Measurements from ENCODE around the gene ZNF3.

The ZNF3 gene

DNA sequence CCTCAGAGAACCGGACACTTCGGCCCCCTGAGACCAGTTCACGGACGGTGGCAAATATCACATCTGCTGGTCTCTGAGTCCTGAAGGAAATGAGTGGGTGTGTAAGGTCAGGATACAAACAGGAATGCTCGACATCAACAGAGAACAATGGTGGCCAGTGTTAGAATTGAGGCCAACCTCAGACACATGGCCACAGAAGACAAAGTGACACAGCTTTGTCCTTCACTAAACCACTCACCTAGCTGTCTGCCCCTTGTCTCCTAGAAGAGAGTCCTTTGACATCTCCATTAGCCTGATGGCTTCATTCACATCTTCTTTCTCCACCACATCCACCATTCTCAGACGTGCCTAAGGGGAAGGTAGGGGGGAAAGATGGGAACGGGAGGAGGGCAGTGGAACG is 11.5 kb upstream of the ZNF3 start:
- Histone ChIP-seq H3F3A (ENCODE audit: low read depth) (peaks cover 26% of the 10 kb centered on the region; the same call in 1 of the 2 replicates), H3K4me3 (ENCODE audit: low read length, poor library complexity, severe bottlenecking) (no peak overlapping the region), H4K20me1 (ENCODE audit: insufficient read depth, low read length, poor library complexity, severe bottlenecking) (peaks cover 62% of the 10 kb centered on the region), H3K9ac (ENCODE audit: low read depth, low read length, poor library complexity, severe bottlenecking) (no peak overlapping the region), H3K27me3 (ENCODE audit: insufficient read depth, low read length, poor library complexity, severe bottlenecking) (no peaks in the 10 kb centered on the region), H3K79me2 (ENCODE audit: insufficient read depth, low read length) (peaks cover 75% of the 10 kb centered on the region), H3K36me3 (ENCODE audit: insufficient read depth, low read length) (peaks cover 73% of the 10 kb centered on the region), H3K9me3 (ENCODE audit: insufficient read depth, low read depth, low read length) (no peaks in the 10 kb centered on the region), H3K4me1 (ENCODE audit: insufficient read depth, low read length, poor library complexity, severe bottlenecking) (peaks cover 22% of the 10 kb centered on the region), H3K9me2 (replicated peaks; ENCODE audit: low read depth, low read length) (no peaks in the 10 kb centered on the region), H2AFZ (ENCODE audit: low read length) (no peak overlapping the region), H3K4me2 (ENCODE audit: low read depth, low read length, poor library complexity, severe bottlenecking) (no peak overlapping the region)
- TF ChIP-seq EZH2phosphoT487 (IDR thresholded peaks at IDR 0.05; ENCODE audit: borderline replicate concordance): no peak
- TF ChIP-seq, protein P1, sequence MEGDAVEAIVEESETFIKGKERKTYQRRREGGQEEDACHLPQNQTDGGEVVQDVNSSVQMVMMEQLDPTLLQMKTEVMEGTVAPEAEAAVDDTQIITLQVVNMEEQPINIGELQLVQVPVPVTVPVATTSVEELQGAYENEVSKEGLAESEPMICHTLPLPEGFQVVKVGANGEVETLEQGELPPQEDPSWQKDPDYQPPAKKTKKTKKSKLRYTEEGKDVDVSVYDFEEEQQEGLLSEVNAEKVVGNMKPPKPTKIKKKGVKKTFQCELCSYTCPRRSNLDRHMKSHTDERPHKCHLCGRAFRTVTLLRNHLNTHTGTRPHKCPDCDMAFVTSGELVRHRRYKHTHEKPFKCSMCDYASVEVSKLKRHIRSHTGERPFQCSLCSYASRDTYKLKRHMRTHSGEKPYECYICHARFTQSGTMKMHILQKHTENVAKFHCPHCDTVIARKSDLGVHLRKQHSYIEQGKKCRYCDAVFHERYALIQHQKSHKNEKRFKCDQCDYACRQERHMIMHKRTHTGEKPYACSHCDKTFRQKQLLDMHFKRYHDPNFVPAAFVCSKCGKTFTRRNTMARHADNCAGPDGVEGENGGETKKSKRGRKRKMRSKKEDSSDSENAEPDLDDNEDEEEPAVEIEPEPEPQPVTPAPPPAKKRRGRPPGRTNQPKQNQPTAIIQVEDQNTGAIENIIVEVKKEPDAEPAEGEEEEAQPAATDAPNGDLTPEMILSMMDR (conservative IDR thresholded peaks at IDR 0.05; ENCODE audit: low read length): no peak

DNA sequence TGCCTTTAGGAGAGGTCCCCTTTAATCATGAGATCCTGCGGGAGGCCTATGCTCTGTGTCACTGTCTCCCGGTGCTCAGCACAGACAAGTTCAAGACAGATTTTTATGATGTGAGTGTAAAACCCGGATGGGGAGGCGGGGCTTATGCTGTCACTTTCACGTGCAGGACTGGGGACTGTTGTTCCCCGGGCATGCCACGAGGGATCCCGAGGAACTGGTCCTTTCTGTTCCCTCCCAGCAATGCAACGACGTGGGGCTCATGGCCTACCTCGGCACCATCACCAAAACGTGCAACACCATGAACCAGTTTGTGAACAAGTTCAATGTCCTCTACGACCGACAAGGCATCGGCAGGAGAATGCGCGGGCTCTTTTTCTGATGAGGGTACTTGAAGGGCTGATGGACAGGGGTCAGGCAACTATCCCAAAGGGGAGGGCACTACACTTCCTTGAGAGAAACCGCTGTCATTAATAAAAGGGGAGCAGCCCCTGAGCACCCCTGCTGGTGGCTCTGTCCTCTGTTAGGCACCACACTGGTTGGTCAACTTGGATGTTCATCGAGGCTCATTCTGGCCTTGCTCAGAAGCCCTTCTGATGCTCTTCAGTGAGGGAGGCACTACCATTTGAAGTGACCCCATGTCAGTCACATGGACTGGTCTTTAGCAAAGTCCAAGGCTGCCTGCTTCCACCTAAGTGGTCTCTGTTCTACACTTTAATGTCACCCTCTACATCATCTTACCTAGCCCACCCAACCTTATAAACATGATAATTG is 10.1 kb upstream of the ZNF3 start:
- no peaks in the 10 kb centered on the region for H3K9me3 ChIP-seq (ENCODE audit: insufficient read depth, low read depth, low read length)
- H3K9ac ChIP-seq (ENCODE audit: low read depth, low read length, poor library complexity, severe bottlenecking): no peak overlapping the region
- H2AFZ ChIP-seq (ENCODE audit: low read length): no peak overlapping the region
- no peaks in the 10 kb centered on the region for H3K9me2 ChIP-seq (replicated peaks; ENCODE audit: low read depth, low read length)
- H3K4me1 ChIP-seq (ENCODE audit: insufficient read depth, low read length, poor library complexity, severe bottlenecking): peaks cover 19% of the 10 kb centered on the region
- H4K20me1 ChIP-seq (ENCODE audit: insufficient read depth, low read length, poor library complexity, severe bottlenecking): peaks cover 50% of the 10 kb centered on the region
- no peaks in the 10 kb centered on the region for H3K27me3 ChIP-seq (ENCODE audit: insufficient read depth, low read length, poor library complexity, severe bottlenecking)
- TF ChIP-seq, protein P1 (conservative IDR thresholded peaks at IDR 0.05; ENCODE audit: low read length): peak; percentile 21; the same call in 1 of the 2 replicates
- TF ChIP-seq EZH2phosphoT487 (IDR thresholded peaks at IDR 0.05; ENCODE audit: borderline replicate concordance): no peak
- peaks cover 59% of the 10 kb centered on the region for H3K36me3 ChIP-seq (ENCODE audit: insufficient read depth, low read length)
- H3K4me3 ChIP-seq (ENCODE audit: low read length, poor library complexity, severe bottlenecking): no peak overlapping the region
- peaks cover 65% of the 10 kb centered on the region for H3K79me2 ChIP-seq (ENCODE audit: insufficient read depth, low read length)
- no peak overlapping the region for H3K4me2 ChIP-seq (ENCODE audit: low read depth, low read length, poor library complexity, severe bottlenecking)
- H3F3A ChIP-seq (ENCODE audit: low read depth): peaks cover 26% of the 10 kb centered on the region; the same call in 1 of the 2 replicates

DNA sequence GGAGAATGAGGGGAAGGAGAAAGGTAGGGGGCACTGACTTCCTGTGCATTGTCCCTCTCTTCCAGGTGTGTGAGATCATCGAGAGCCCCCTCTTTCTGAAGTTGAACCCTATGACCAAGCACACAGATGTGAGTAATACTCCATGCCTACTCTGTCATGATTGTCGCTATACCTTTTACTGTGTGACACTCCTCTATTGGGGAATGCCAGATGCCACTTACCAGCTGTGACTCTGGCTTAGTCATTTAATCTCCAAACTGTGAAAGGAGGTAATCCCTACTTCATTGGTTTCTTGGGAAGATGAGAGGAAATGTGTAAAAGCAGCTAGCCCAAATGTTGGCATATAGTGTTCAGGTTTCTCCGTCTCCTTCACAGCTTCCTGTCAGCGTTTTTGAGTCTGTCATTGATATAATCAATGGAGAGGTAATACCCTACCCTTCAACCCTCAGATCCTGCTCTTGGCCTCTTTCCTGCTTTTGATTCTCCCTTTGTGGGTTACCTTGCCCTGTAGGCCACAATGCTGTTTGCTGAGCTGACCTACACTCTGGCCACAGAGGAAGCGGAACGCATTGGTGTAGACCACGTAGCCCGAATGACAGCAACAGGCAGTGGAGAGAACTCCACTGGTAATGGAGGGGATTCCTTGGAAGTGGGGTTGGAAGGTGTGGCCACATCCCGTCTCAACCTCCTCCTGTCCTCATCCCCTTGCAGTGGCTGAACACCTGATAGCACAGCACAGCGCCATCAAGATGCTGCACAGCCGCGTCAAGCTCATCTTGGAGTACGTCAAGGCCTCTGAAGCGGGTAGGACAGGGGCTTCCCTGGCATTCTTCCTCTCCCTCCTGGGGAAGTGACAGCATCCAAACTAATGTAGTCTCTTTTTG is 9.2 kb upstream of the ZNF3 start:
- Histone ChIP-seq H3K4me3 (ENCODE audit: low read length, poor library complexity, severe bottlenecking) (no peak overlapping the region), H2AFZ (ENCODE audit: low read length) (no peak overlapping the region), H3K9me3 (ENCODE audit: insufficient read depth, low read depth, low read length) (no peaks in the 10 kb centered on the region), H3K79me2 (ENCODE audit: insufficient read depth, low read length) (peaks cover 57% of the 10 kb centered on the region), H3K4me2 (ENCODE audit: low read depth, low read length, poor library complexity, severe bottlenecking) (peak overlapping the region; percentile 98), H4K20me1 (ENCODE audit: insufficient read depth, low read length, poor library complexity, severe bottlenecking) (peaks cover 43% of the 10 kb centered on the region), H3K9ac (ENCODE audit: low read depth, low read length, poor library complexity, severe bottlenecking) (no peak overlapping the region), H3K27me3 (ENCODE audit: insufficient read depth, low read length, poor library complexity, severe bottlenecking) (no peaks in the 10 kb centered on the region), H3K9me2 (replicated peaks; ENCODE audit: low read depth, low read length) (no peaks in the 10 kb centered on the region), H3F3A (ENCODE audit: low read depth) (peaks cover 26% of the 10 kb centered on the region; the same call in 1 of the 2 replicates), H3K4me1 (ENCODE audit: insufficient read depth, low read length, poor library complexity, severe bottlenecking) (peaks cover 19% of the 10 kb centered on the region), H3K36me3 (ENCODE audit: insufficient read depth, low read length) (peaks cover 50% of the 10 kb centered on the region)
- no peak for TF ChIP-seq EZH2phosphoT487 (IDR thresholded peaks at IDR 0.05; ENCODE audit: borderline replicate concordance)
- TF ChIP-seq, protein P1 (conservative IDR thresholded peaks at IDR 0.05; ENCODE audit: low read length): no peak
